Panc1 (cell line): ENCODE measurements around the gene IRAK4. TPM values are rescaled to one million over a fixed set of nuclear protein-coding genes. Genes with fewer than 3 reads are reported as not detected.

Experiments used
- ATAC-seq: fragments of 200-7000 bp; cut with Tn5 transposase; 2 replicates; pipeline ENCODE4 v1.9.1; 2020; ENCODE audit warnings: mild to moderate bottlenecking, moderate library complexity
- BruUV-seq: library from RNA; stranded (reverse); fragments of 400-500 nt; replicated peaks from 2 replicates; lab custom pipeline; 2021; lab: Mats Ljungman, UMichigan
- CTCF ChIA-PET: fragments of 300-600 bp; sonication (Branson Sonifier 250); formaldehyde crosslinking; loops from one replicate; lab custom pipeline; 2022; ENCODE audit warnings: antibody characterized with exemption; lab: Charles Lee
- POLR2A ChIA-PET: fragments of 300-600 bp; sonication (Branson Sonifier 250); formaldehyde crosslinking; loops from one replicate; lab custom pipeline; 2022; ENCODE audit warnings: antibody characterized with exemption; lab: Charles Lee
- DNase-seq: peaks from one replicate; pipeline ENCODE4 v3.0.0-alpha.2; 2010; ENCODE audit warnings: low read depth, low spot score
- H3K27ac ChIP-seq: 2 replicates; pipeline ENCODE4 v1.5.1; 2011; ENCODE audit warnings: mild to moderate bottlenecking, low read length, inconsistent platforms
- H3K27me3 ChIP-seq: fragments of 200-500 bp; sonication (Bioruptor generic); 2 replicates; pipeline ENCODE4 v1.6.0; 2014; ENCODE audit warnings: low read length, inconsistent platforms; ENCODE audit not compliant: control insufficient read depth, insufficient read depth
- H3K36me3 ChIP-seq: fragments of 200-500 bp; sonication (Bioruptor generic); 2 replicates; pipeline ENCODE4 v1.5.1; 2014; ENCODE audit warnings: inconsistent platforms, mild to moderate bottlenecking, low read length, moderate library complexity; ENCODE audit not compliant: control insufficient read depth, insufficient read depth
- H3K4me1 ChIP-seq: 2 replicates; pipeline ENCODE4 v1.5.1; 2011; ENCODE audit warnings: inconsistent platforms, mild to moderate bottlenecking, low read length, moderate library complexity; ENCODE audit not compliant: control insufficient read depth, insufficient read depth
- H3K4me3 ChIP-seq, 2 experiments: 2 replicates each; pipeline ENCODE4 v1.5.1; 2011 to 2012; ENCODE audit warnings: low read depth in 2 of 2, low read length in 2 of 2, mild to moderate bottlenecking in 2 of 2, inconsistent platforms in 1 of 2, moderate library complexity in 1 of 2
- H3K9me3 ChIP-seq: fragments of 200-500 bp; sonication (Bioruptor generic); 2 replicates; pipeline ENCODE4 v1.5.1; 2014; ENCODE audit warnings: low read depth, mild to moderate bottlenecking, inconsistent platforms, low read length, moderate library complexity; ENCODE audit not compliant: control insufficient read depth, insufficient read depth
- POLR2AphosphoS5 ChIP-seq: IDR thresholded peaks from 2 replicates; pipeline ENCODE4 v1.6.1; 2012; ENCODE audit warnings: mild to moderate bottlenecking, low read depth, low read length, moderate library complexity
- SIN3A ChIP-seq: IDR thresholded peaks from 2 replicates; pipeline ENCODE4 v1.6.1; 2012; ENCODE audit warnings: low read depth, mild to moderate bottlenecking, low read length, moderate library complexity, borderline replicate concordance; ENCODE audit not compliant: insufficient read depth
- TCF7L2 ChIP-seq: IDR thresholded peaks from 2 replicates; pipeline ENCODE4 v1.6.1; 2011; ENCODE audit warnings: mild to moderate bottlenecking, low read depth, low read length, inconsistent platforms
- in situ Hi-C: cut with HindIII; loops from 2 replicates; pipeline ENCODE4 v1.10.0; 2016; ENCODE audit warnings: low sequenced_read_pairs, low pct_unique_long_range_greater_than_20kb
- intact Hi-C: fragments of 100-400 bp; cut with micrococcal nuclease; formaldehyde crosslinking; loops from one replicate; pipeline ENCODE4 v1.10.0; 2022; ENCODE audit not compliant: unreplicated experiment
- total RNA-seq: library from RNA; stranded (reverse); gene quantifications from one replicate; pipeline ENCODE4 v1.2.1, GENCODE V29; 2021; ENCODE audit not compliant: unreplicated experiment
- TF ChIP-seq, protein P1 (sequence below): fragments of 450-650 bp; IDR thresholded peaks from 2 replicates; pipeline ENCODE4 v1.5.1; 2017; ENCODE audit warnings: mild to moderate bottlenecking
- TF ChIP-seq, protein P2 (sequence below), 2 experiments: IDR thresholded peaks; 2 replicates each; pipeline ENCODE4 v1.6.1; 2011 to 2012; ENCODE audit warnings: low read depth in 2 of 2, control low read depth in 1 of 2, low read length in 1 of 2, mild to moderate bottlenecking in 1 of 2, moderate library complexity in 1 of 2; ENCODE audit not compliant: insufficient read depth in 1 of 2

IRAK4 gene
- total RNA-seq, 1 experiment from 2014 or later, result 11.3 TPM

DNA sequence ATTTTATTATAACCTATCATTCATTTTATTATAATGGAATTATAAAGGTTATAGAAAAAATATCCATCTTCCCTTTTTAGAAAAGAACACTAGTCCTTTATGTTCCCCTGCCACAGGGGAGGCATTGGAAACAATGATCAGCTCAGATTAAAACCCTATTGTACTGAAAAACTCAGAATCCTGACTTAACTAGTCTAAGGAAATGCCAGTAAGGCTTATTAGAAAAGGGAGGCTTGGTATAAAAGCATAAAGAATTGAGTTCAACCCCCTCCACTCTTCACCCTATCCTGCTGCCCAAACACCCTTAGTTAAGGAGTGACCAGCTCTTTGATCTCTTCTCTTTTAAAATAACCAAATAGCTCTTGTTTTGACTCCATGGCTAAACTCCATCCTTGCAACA lies 36.1 kb upstream of the IRAK4 start:
- no TSS peak for BruUV-seq
- ATAC-seq, result no peak
- Histone ChIP-seq H3K9me3 (no peaks in the 10 kb centered on the region), H3K4me3 (no peak overlapping the region), H3K36me3 (no peaks in the 10 kb centered on the region), H3K27me3 (no peaks in the 10 kb centered on the region), H3K4me1 (no peaks in the 10 kb centered on the region), H3K27ac (no peak overlapping the region)
- no peak for DNase-seq
- in situ Hi-C loops (no loop called here), intact Hi-C loops (loop anchor here (5.0 kb wide), 1 partner anchor 220 kb away; no protein-coding TSS in a partner anchor)
- ChIA-PET CTCF (no interaction called here), POLR2A (no interaction called here)
- TF ChIP-seq TCF7L2 (no peak), POLR2AphosphoS5 (no peak), SIN3A (no peak)
- TF ChIP-seq, protein P1, sequence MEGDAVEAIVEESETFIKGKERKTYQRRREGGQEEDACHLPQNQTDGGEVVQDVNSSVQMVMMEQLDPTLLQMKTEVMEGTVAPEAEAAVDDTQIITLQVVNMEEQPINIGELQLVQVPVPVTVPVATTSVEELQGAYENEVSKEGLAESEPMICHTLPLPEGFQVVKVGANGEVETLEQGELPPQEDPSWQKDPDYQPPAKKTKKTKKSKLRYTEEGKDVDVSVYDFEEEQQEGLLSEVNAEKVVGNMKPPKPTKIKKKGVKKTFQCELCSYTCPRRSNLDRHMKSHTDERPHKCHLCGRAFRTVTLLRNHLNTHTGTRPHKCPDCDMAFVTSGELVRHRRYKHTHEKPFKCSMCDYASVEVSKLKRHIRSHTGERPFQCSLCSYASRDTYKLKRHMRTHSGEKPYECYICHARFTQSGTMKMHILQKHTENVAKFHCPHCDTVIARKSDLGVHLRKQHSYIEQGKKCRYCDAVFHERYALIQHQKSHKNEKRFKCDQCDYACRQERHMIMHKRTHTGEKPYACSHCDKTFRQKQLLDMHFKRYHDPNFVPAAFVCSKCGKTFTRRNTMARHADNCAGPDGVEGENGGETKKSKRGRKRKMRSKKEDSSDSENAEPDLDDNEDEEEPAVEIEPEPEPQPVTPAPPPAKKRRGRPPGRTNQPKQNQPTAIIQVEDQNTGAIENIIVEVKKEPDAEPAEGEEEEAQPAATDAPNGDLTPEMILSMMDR, result no peak
- TF ChIP-seq, protein P2, sequence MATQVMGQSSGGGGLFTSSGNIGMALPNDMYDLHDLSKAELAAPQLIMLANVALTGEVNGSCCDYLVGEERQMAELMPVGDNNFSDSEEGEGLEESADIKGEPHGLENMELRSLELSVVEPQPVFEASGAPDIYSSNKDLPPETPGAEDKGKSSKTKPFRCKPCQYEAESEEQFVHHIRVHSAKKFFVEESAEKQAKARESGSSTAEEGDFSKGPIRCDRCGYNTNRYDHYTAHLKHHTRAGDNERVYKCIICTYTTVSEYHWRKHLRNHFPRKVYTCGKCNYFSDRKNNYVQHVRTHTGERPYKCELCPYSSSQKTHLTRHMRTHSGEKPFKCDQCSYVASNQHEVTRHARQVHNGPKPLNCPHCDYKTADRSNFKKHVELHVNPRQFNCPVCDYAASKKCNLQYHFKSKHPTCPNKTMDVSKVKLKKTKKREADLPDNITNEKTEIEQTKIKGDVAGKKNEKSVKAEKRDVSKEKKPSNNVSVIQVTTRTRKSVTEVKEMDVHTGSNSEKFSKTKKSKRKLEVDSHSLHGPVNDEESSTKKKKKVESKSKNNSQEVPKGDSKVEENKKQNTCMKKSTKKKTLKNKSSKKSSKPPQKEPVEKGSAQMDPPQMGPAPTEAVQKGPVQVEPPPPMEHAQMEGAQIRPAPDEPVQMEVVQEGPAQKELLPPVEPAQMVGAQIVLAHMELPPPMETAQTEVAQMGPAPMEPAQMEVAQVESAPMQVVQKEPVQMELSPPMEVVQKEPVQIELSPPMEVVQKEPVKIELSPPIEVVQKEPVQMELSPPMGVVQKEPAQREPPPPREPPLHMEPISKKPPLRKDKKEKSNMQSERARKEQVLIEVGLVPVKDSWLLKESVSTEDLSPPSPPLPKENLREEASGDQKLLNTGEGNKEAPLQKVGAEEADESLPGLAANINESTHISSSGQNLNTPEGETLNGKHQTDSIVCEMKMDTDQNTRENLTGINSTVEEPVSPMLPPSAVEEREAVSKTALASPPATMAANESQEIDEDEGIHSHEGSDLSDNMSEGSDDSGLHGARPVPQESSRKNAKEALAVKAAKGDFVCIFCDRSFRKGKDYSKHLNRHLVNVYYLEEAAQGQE (IDR thresholded peaks at IDR 0.05; ENCODE audit: insufficient read depth in 1 of 2, low read depth in 2 of 2, low read length in 1 of 2), result no peak

DNA sequence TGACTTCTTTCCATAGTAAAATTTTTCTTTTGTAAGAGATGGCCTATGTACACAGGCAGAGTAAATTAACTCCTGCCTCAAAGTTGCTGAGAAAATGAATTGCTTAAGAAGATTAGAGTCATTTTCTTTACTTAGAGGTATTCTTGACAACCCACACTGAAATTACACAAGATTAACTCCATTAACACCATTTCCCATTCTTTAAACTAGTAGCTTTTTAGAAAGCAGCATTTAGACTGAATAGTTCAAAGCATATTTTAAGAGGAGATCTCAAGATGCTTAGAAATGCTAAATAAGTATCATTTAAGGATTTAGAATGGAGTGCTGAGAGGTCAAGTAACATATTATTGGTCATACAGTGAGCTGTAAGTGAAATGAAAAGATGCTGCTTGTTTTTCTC lies 35.6 kb upstream of the IRAK4 start:
- no peak overlapping the region for H3K4me3 ChIP-seq
- no peak for DNase-seq
- ATAC-seq, result no peak
- no peaks in the 10 kb centered on the region for H3K9me3 ChIP-seq
- H3K4me1 ChIP-seq, result no peaks in the 10 kb centered on the region
- no TSS peak for BruUV-seq
- H3K27me3 ChIP-seq, result no peaks in the 10 kb centered on the region
- intact Hi-C loops (loop anchor here (5.0 kb wide), 1 partner anchor 221 kb away; no protein-coding TSS in a partner anchor), in situ Hi-C loops (no loop called here)
- H3K27ac ChIP-seq, result no peak overlapping the region
- H3K36me3 ChIP-seq, result no peaks in the 10 kb centered on the region
- no peak for TF ChIP-seq SIN3A
- TF ChIP-seq, protein P1, result no peak
- TF ChIP-seq, protein P2 (IDR thresholded peaks at IDR 0.05; ENCODE audit: insufficient read depth in 1 of 2, low read depth in 2 of 2, low read length in 1 of 2), result no peak
- TF ChIP-seq TCF7L2, result no peak
- no peak for TF ChIP-seq POLR2AphosphoS5
- ChIA-PET CTCF (no interaction called here), POLR2A (no interaction called here)
